Upper lobe of left lung (tissue), 6 donors: ENCODE data around the gene GIMAP6. TPM values are rescaled to one million over a fixed set of nuclear protein-coding genes. Genes with fewer than 3 reads are reported as not detected.
A peak's percentile ranks its signal among the peaks of the same experiment; 100 is the strongest.
"Not testable (repeated sequence)": the region's sequence is repeated elsewhere in the genome, so short reads cannot be mapped to it uniquely, and the experiment has no call there.

ENCODE experiments used
- ATAC-seq, 2 donors: fragments of 200-7000 bp; cut with Tn5 transposase; one replicate each; pipeline ENCODE4 v1.9.1; 2022; ENCODE audit warnings: mild to moderate bottlenecking in 2 of 2, moderate library complexity in 2 of 2; ENCODE audit not compliant: low FRiP score in 2 of 2
- DNase-seq, 2 donors: peaks; one replicate each; pipeline ENCODE4 v3.0.0-alpha.2; 2019 to 2020
- H3K27ac ChIP-seq, 4 donors: fragments of 200-600 bp; sonication (generic); one replicate each; pipeline ENCODE4 v1.5.1; 2016 to 2019
- H3K27me3 ChIP-seq, 4 donors: fragments of 200-600 bp; sonication (generic); one replicate each; pipeline ENCODE4 v1.5.1; 2017 to 2019
- H3K36me3 ChIP-seq, 4 donors: fragments of 200-600 bp; sonication (generic); one replicate each; pipeline ENCODE4 v1.5.1; 2016 to 2019
- H3K4me1 ChIP-seq, 4 donors: fragments of 200-600 bp; sonication (generic); one replicate each; pipeline ENCODE4 v1.5.1; 2018 to 2019
- H3K4me3 ChIP-seq, 4 donors: fragments of 200-600 bp; sonication (generic); one replicate each; pipeline ENCODE4 v1.5.1; 2017 to 2019; ENCODE audit warnings: mild to moderate bottlenecking in 2 of 4, moderate library complexity in 1 of 4
- H3K9me3 ChIP-seq, 4 donors: fragments of 200-600 bp; sonication (generic); one replicate each; pipeline ENCODE4 v1.5.1; 2018 to 2019
- CTCF ChIP-seq, 6 experiments: fragments of 450-650 bp in 4 of 6; fragments of 200-600 bp in 2 of 6; sonication (generic) in 2 of 6; IDR thresholded peaks; one replicate each; pipeline ENCODE4 v1.5.1; 2016 to 2019; ENCODE audit warnings: antibody characterized with exemption in 6 of 6
- EP300 ChIP-seq, 4 donors: sonication (generic); formaldehyde crosslinking; IDR thresholded peaks; one replicate each; pipeline ENCODE4 v1.5.1; 2017; ENCODE audit warnings: antibody characterized with exemption in 4 of 4, control low read depth in 2 of 4
- POLR2A ChIP-seq, 4 donors: fragments of 450-650 bp; IDR thresholded peaks; one replicate each; pipeline ENCODE4 v1.5.1; 2016 to 2017; ENCODE audit warnings: antibody characterized with exemption in 4 of 4, mild to moderate bottlenecking in 2 of 4
- POLR2AphosphoS5 ChIP-seq, 2 donors: sonication (generic); formaldehyde crosslinking; IDR thresholded peaks; one replicate each; pipeline ENCODE4 v1.5.1; 2017; ENCODE audit warnings: antibody characterized with exemption in 2 of 2
- WGBS, 2 donors: methylation state at CpG; one replicate each; pipeline ENCODE4 v1.1.5; 2017 to 2018; 5-methylcytosine and 5-hydroxymethylcytosine counted together
- total RNA-seq, 6 donors: library from RNA; depleted of rRNA in 4 of 6; stranded (reverse); fragments of >200 nt in 4 of 6; gene quantifications; one replicate each; pipeline versions ENCODE4 v1.1.0 to v1.2.1, GENCODE V29; 2016 to 2021
- donor health status: DM: no; HTN: no; CAD: no; lungs with moderate emphysema.
- donor health status: DM: no; HTN: yes; CAD: no; lungs with severe emphysema.

The GIMAP6 gene
- total RNA-seq, 6 donors from 2014 or later = 24.7 to 62.9 (median 44.2) TPM

DNA sequence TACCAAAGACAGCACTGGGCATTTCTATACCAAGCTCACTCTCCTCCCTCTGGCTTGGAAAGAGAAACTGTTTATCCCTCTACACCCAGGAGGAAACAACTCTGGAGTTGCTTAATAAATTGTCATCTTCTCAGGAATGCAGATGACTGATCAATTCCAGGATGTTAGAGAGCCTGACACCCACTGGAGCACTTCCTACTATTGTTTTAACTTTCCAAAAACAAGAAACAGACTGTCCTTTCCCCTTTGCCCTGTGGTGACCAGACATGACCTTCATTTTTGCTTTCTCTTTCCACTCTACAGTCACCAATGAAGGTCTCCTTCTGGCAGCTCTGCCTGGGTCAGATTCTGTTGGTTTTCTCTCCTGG, 45.4 kb downstream of the GIMAP6 start:
- ATAC-seq (peak; percentile 76 to 89), DNase-seq (no peak)
- Histone ChIP-seq H3K4me3 (no peak overlapping the region), H3K36me3 (no peaks in the 10 kb centered on the region), H3K27me3 (no peaks in the 10 kb centered on the region), H3K9me3 (no peaks in the 10 kb centered on the region), H3K4me1 (peaks cover 14 to 28% (median 19%) of the 10 kb centered on the region in 4 donors), H3K27ac (peak overlapping the region; percentile 70 to 85 (median 77))
- TF ChIP-seq CTCF (IDR thresholded peaks at IDR 0.05) (no peak), POLR2A (IDR thresholded peaks at IDR 0.05) (peak in 1 of 4 donors; percentile 30), EP300 (IDR thresholded peaks at IDR 0.05) (peak; percentile 75 to 99 (median 94)), POLR2AphosphoS5 (IDR thresholded peaks at IDR 0.05) (peak; percentile 74 to 83)

- Histone ChIP-seq H3K4me1 (peaks cover 14 to 28% (median 19%) of the 10 kb centered on the region in 4 donors), H3K4me3 (no peak overlapping the region), H3K9me3 (peaks cover 0 to 2% (median 0%) of the 10 kb centered on the region in 4 donors), H3K36me3 (no peaks in the 10 kb centered on the region), H3K27me3 (no peaks in the 10 kb centered on the region), H3K27ac (peak overlapping the region; percentile 70 to 85 (median 77))
- ATAC-seq (peak; percentile 77 to 86), DNase-seq (no peak)
- no peak for TF ChIP-seq POLR2AphosphoS5 (IDR thresholded peaks at IDR 0.05)
- no peak for TF ChIP-seq EP300 (IDR thresholded peaks at IDR 0.05)
- no peak for TF ChIP-seq CTCF (IDR thresholded peaks at IDR 0.05)
- TF ChIP-seq POLR2A (IDR thresholded peaks at IDR 0.05) = no peak
- WGBS, 2 donors = 40 to 44% methylated on average over 4 of the region's 4 CpGs
Measured at GRCh38 chr7:150586068-150586784, 46.0 kb downstream of the GIMAP6 start.

- no peak overlapping the region for H3K4me3 ChIP-seq
- ATAC-seq (no peak), DNase-seq (no peak)
- no peaks in the 10 kb centered on the region for H3K27me3 ChIP-seq
- H3K9me3 ChIP-seq = peaks cover 0 to 6% (median 0%) of the 10 kb centered on the region in 4 donors
- no peaks in the 10 kb centered on the region for H3K36me3 ChIP-seq
- peaks cover 14 to 29% (median 21%) of the 10 kb centered on the region in 4 donors for H3K4me1 ChIP-seq
- TF ChIP-seq EP300 (IDR thresholded peaks at IDR 0.05) = no peak
- no peak for TF ChIP-seq POLR2A (IDR thresholded peaks at IDR 0.05)
- no peak for TF ChIP-seq CTCF (IDR thresholded peaks at IDR 0.05)
- no peak for TF ChIP-seq POLR2AphosphoS5 (IDR thresholded peaks at IDR 0.05)
- WGBS, 2 donors = 81 to 91% methylated on average over 7 of the region's 7 CpGs
- peak overlapping the region; percentile 70 to 85 (median 77) for H3K27ac ChIP-seq
Measured at GRCh38 chr7:150585199-150585598, 47.0 kb downstream of the GIMAP6 start.

DNA sequence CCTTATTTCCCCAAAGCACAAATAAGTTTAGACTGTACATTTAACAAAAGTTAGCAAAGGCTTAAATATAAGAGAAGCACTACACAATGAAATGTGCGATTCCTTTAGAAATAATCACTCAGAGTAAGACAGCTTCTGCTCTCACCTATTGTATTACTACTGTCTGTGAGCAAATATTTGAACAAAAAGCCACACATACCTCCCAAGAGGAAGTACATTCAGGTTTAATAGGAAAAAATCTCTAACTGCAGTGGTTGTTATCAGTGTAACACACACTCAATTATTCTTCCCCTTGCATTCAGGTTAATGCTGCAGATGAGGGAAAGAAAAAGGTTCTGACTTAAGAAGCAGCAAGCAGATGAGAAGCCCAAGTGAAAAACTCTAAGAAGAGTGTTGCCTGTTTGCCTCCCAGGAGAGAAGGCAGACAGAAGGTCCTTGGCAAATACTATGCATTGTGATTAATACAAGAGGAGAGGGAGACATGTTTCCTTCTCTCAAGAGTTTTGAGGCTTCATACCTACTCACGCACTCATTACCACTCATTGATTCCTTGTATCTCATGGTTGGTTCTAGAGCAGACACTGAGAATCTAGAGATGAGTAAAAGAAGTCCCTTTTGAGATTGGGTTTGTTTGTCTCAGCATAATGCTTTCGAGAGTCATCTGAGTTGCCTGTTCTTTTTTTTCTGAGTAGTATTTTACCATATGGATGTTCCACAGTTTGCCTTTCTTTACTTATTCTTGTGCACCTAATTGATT, 51.4 kb downstream of the GIMAP6 start:
- Histone ChIP-seq H3K9me3 (peaks cover 0 to 6% (median 0%) of the 10 kb centered on the region in 4 donors), H3K27ac (no peak overlapping the region), H3K27me3 (no peaks in the 10 kb centered on the region), H3K4me3 (no peak overlapping the region), H3K36me3 (no peaks in the 10 kb centered on the region), H3K4me1 (peaks cover 0 to 16% (median 11%) of the 10 kb centered on the region in 4 donors)
- TF ChIP-seq CTCF (IDR thresholded peaks at IDR 0.05) (no peak), EP300 (IDR thresholded peaks at IDR 0.05) (no peak)
- DNase-seq (no peak), ATAC-seq (no peak)
- 81 to 90% methylated on average over 3 of the region's 3 CpGs for WGBS, 2 donors

GRCh38 chr7:150579979-150580637, 52.1 kb downstream of the GIMAP6 start:
- not testable (repeated sequence) for H3K36me3 ChIP-seq, ATAC-seq, H3K27me3 ChIP-seq, H3K4me3 ChIP-seq, H3K9me3 ChIP-seq
- Histone ChIP-seq H3K27ac (peak overlapping the region in 1 of 4 donors; percentile 17), H3K4me1 (peaks cover 0 to 10% (median 5%) of the 10 kb centered on the region in 4 donors)
- peak in 1 of 2 donors; percentile 35 for DNase-seq
- 64 to 65% methylated on average over 7 of the region's 7 CpGs for WGBS, 2 donors
